GM21737 (cell line): Measurements from ENCODE around the gene MARK1.

ENCODE experiments used
- ATAC-seq: cut with Tn5 transposase; IDR thresholded peaks from one replicate; pipeline ENCODE4 v1.9.1; 2021; ENCODE audit warnings: mild to moderate bottlenecking, moderate library complexity; ENCODE audit not compliant: unreplicated experiment

Gene MARK1

DNA sequence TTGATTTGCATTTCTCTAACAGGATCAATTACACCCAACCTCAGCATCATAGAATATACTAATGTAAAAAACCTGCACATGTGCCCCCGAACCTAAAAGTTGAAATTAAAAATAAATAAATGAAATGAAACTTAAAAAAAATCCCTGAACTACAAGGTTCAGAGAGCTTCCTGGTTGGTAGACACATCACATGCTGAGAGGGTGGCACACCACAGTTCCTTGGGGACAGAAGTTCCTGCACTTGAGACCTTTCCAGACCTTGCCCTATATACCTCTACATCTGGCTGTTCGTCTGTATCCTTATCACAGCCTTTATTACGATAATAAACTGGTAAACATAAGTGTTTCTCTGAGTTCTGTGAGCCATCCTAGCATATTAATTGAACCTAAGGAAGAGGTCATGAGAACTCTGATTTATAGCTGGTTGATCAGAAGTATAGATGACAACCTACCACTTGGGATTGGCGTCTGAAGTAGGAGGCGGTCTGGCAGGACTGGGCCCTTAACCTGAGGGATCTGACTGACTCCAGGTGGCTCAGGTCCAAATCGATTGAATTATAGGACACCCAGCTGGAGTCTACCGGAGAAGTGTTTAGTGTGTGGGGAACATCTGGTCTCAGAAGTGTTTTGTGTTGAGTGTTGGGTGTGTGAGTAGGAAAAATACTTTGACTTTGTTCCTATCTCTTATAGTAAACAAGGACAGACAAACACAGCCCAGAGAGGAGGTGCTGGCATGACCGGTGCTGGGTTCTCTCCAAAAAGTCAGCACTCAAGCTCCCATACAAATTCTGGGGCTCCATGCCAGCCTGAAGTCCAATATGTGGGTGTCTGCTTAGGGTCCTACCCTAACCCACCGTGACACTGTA, 181.2 kb downstream of the MARK1 start:
- no peak for ATAC-seq

GRCh38 chr1:220710333-220710732, 182.4 kb downstream of the MARK1 start:
- no peak for ATAC-seq

- ATAC-seq = peak; percentile 82
Measured at GRCh38 chr1:220711056-220711809, 183.3 kb downstream of the MARK1 start.
